HG03066 (cell line): ENCODE results near the gene IGSF21.

ENCODE experiments used
- ATAC-seq: cut with Tn5 transposase; IDR thresholded peaks from one replicate; pipeline ENCODE4 v1.9.1; 2021; ENCODE audit warnings: low read depth; ENCODE audit not compliant: unreplicated experiment

The IGSF21 gene

GRCh38 chr1:18107369-18108298, at the start of gene IGSF21:
Gene IGSF21, plus strand, starts transcription at chr1:18107798. Its CDS starts 331 bp downstream, at chr1:18108129.
- ATAC-seq: no peak

GRCh38 chr1:18058206-18058921, 49.2 kb upstream of the IGSF21 start:
- no peak for ATAC-seq

GRCh38 chr1:18058981-18059605, 48.5 kb upstream of the IGSF21 start:
- ATAC-seq: no peak

GRCh38 chr1:18060366-18060765, 47.2 kb upstream of the IGSF21 start:
- no peak for ATAC-seq

DNA sequence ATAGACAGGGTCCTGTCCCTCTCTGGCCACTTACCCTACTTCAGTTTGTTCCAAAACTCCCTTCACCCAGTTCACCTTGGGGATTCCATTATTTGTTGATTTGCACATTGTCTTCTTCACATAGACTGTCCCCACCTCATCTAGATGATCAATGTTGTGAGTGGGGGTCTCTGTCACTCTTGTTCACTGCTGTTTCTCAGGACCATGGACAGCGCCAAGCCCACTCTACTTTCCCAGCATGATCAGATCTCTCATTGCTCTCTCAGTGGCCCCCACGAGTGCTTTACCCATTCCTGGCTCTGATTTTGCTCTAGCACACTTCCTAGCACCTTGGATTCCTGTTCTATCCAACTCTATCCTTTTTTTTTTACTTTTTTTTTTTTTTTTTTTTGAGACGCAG, 45.4 kb upstream of the IGSF21 start:
- ATAC-seq: no peak

GRCh38 chr1:18064534-18064933, 43.1 kb upstream of the IGSF21 start:
- ATAC-seq: no peak

- ATAC-seq: no peak
Observed at GRCh38 chr1:18066576-18066975, 41.0 kb upstream of the IGSF21 start.

DNA sequence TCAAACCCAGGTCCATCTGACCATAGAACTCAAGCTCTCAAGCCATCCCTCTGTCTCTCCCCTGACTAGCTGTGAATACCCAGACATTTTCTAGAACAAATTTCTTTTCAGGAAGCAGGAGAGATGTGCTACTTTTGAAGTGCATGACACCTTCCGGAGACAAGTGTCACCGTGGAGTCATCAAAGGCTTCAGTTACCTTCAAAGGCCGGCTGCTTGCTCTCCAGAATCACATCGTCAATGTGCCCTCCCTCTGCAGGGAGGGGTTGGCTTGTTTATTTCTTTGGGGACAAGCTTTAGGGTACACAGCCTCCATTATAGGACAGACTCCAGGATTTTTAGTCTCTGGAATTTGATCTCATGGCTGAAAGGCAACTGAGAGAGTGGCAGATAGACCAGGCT, 37.7 kb upstream of the IGSF21 start:
- no peak for ATAC-seq

- no peak for ATAC-seq
Observed at GRCh38 chr1:18072066-18072465, 35.5 kb upstream of the IGSF21 start.

GRCh38 chr1:18073066-18073642, 34.4 kb upstream of the IGSF21 start:
- ATAC-seq: no peak

GRCh38 chr1:18077657-18078215, 29.9 kb upstream of the IGSF21 start:
- ATAC-seq: no peak

DNA sequence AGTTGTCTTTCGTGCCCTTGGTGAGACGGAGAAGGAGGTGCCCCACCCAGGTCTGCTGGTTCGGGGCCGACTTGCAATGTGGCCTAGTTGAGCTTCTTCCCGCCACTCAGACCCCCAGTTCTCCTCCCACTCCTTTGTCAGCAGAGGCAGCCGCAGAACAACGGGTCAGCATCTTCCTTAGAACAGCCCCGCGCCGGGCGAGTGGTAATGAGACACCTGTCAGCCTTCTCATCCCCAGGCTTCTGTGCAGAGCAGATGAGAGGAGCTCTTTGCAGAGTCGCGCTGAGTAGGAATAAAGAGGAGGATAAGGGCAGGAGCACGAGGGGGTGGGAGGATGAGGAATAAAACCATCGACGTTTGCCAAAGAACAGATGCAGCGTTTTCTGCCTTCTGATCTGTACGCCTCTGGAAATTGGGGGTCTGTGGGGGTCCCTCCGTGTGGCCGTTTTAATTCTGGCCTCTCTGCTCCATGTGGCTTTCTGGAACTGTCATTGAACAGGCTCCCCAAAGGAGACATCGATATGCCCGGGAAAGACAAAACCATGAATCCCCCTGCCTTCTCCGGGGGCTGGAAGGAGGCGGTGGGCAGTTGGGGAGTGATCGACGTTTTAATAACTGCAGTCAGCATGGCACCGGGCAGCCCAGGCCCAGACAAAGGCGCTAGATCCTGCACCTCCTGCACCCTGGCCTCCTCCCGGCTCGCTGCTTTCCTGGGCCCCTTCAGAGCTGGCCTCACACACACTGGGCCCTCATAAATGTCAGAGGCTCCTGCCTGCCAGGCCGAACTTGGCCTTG, 27.5 kb upstream of the IGSF21 start:
- ATAC-seq: no peak

GRCh38 chr1:18085387-18086074, 22.1 kb upstream of the IGSF21 start:
- ATAC-seq: no peak

GRCh38 chr1:18088077-18088594, 19.5 kb upstream of the IGSF21 start:
- ATAC-seq: no peak

GRCh38 chr1:18089488-18089887, 18.1 kb upstream of the IGSF21 start:
- no peak for ATAC-seq

GRCh38 chr1:18090636-18091035, 17.0 kb upstream of the IGSF21 start:
- no peak for ATAC-seq

GRCh38 chr1:18091660-18092446, 15.7 kb upstream of the IGSF21 start:
- ATAC-seq: no peak

DNA sequence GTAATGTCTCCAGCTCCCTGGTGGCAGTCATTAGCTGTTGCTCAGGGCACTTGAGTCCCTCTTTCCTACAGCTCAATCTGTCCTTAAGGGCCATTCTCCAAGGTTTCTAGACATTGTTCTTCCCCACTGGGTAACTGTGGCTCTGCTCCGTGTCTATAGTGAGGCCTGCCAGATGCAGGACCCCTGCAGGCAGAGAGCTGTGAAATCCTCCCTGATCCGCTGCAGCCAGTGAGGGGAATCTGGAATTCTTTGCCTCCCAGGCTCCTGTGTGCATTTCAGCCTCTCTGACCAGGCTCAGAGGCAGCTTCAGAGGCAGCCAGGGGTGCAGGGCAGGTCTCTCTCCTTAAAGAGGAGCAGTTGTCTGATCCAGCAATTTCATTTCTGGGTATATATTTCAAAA, 14.4 kb upstream of the IGSF21 start:
- ATAC-seq: no peak
